Thyroid gland (tissue), 4 donors: ENCODE measurements around the gene FOLR1. TPM values are rescaled to one million over a fixed set of nuclear protein-coding genes. Genes with fewer than 3 reads are reported as not detected.

Source experiments
- DNase-seq, 2 donors: peaks; one replicate each; pipeline ENCODE4 v3.0.0-alpha.2; 2019
- H3K27ac ChIP-seq, 3 donors: fragments of 200-600 bp; sonication (generic); 1 replicate in 2 of 3; 2 replicates in 1 of 3; pipeline ENCODE4 v1.5.1; 2016 to 2019; ENCODE audit warnings: mild to moderate bottlenecking in 1 of 3, moderate library complexity in 1 of 3
- H3K27me3 ChIP-seq: fragments of 200-600 bp; sonication (generic); one replicate; pipeline ENCODE4 v1.5.1; 2019
- H3K36me3 ChIP-seq, 2 donors: fragments of 200-600 bp; sonication (generic); one replicate each; pipeline ENCODE4 v1.5.1; 2016 to 2019
- H3K4me1 ChIP-seq, 2 donors: fragments of 200-600 bp; sonication (generic); one replicate each; pipeline ENCODE4 v1.5.1; 2017 to 2019
- H3K4me3 ChIP-seq, 3 donors: fragments of 200-600 bp; sonication (generic); replicated peaks in 1 of 3; 1 replicate in 2 of 3; 2 replicates in 1 of 3; pipeline ENCODE4 v1.5.1; 2016; ENCODE audit warnings: mild to moderate bottlenecking in 1 of 3
- H3K9me3 ChIP-seq: fragments of 200-600 bp; sonication (generic); one replicate; pipeline ENCODE4 v1.5.1; 2017
- CTCF ChIP-seq, 6 experiments: fragments of 200-600 bp in 3 of 6; fragments of 450-650 bp in 3 of 6; sonication (generic) in 3 of 6; IDR thresholded peaks; one replicate each; pipeline ENCODE4 v1.5.1; 2016 to 2019; ENCODE audit warnings: antibody characterized with exemption in 6 of 6, mild to moderate bottlenecking in 2 of 6, inconsistent platforms in 1 of 6, moderate library complexity in 1 of 6
- POLR2A ChIP-seq, 2 donors: fragments of 450-650 bp; IDR thresholded peaks; one replicate each; pipeline ENCODE4 v1.6.1; 2017; ENCODE audit warnings: antibody characterized with exemption in 2 of 2, mild to moderate bottlenecking in 2 of 2, moderate library complexity in 1 of 2
- WGBS, 2 donors: methylation state at CpG; one replicate each; pipeline ENCODE4 v1.1.5; 2017; 5-methylcytosine and 5-hydroxymethylcytosine counted together
- intact Hi-C: fragments of 100-400 bp; cut with DNase I; formaldehyde crosslinking; loops from one replicate; pipeline ENCODE4 v1.15.1; 2023
- total RNA-seq, 4 donors: library from RNA; depleted of rRNA; stranded (reverse); fragments of >200 nt; gene quantifications; one replicate each; pipeline ENCODE4 v1.2.3, GENCODE V29; 2016

Gene FOLR1
- total RNA-seq, 4 donors from 2014 or later: 5.5 to 64.9 (median 36.3) TPM

- TF ChIP-seq POLR2A (IDR thresholded peaks at IDR 0.05) (no peak), CTCF (IDR thresholded peaks at IDR 0.05) (no peak)
- Histone ChIP-seq H3K27me3 (no peaks in the 10 kb centered on the region), H3K27ac (no peak overlapping the region), H3K36me3 (peaks cover 38 to 47% of the 10 kb centered on the region in 2 donors), H3K4me3 (no peak overlapping the region), H3K4me1 (peaks cover 24 to 30% of the 10 kb centered on the region in 2 donors), H3K9me3 (no peaks in the 10 kb centered on the region)
- 85 to 96% methylated on average over 7 to 8 of the region's 22 CpGs for WGBS, 2 donors
- intact Hi-C loops: loop anchor here (10.0 kb wide), 1 partner anchor 187 kb away; no protein-coding TSS in a partner anchor
- DNase-seq: no peak
Measured at GRCh38 chr11:72237112-72237931, 45.4 kb downstream of the FOLR1 start.

- Histone ChIP-seq H3K36me3 (peaks cover 31 to 40% of the 10 kb centered on the region in 2 donors), H3K27me3 (no peaks in the 10 kb centered on the region), H3K4me1 (peaks cover 24 to 30% of the 10 kb centered on the region in 2 donors), H3K27ac (no peak overlapping the region), H3K9me3 (no peaks in the 10 kb centered on the region), H3K4me3 (no peak overlapping the region)
- intact Hi-C loops: loop anchor here (10.0 kb wide), 1 partner anchor 187 kb away; no protein-coding TSS in a partner anchor
- peak; percentile 74 to 75 for DNase-seq
- 30 to 52% methylated on average over 9 to 10 of the region's 16 CpGs for WGBS, 2 donors
- TF ChIP-seq CTCF (IDR thresholded peaks at IDR 0.05): peak in 5 of 6 experiments; percentile 23 to 74 (median 63)
- no peak for TF ChIP-seq POLR2A (IDR thresholded peaks at IDR 0.05)
Measured at GRCh38 chr11:72238040-72238450, 46.1 kb downstream of the FOLR1 start.

- intact Hi-C loops: loop anchor here (10.0 kb wide), 1 partner anchor 186 kb away; no protein-coding TSS in a partner anchor
- WGBS, 2 donors: 70 to 77% methylated on average over 25 to 28 of the region's 28 CpGs
Measured at GRCh38 chr11:72238492-72239312, 46.8 kb downstream of the FOLR1 start.

GRCh38 chr11:72239313-72239848 lies 47.4 kb downstream of the FOLR1 start:
- peaks cover 17 to 31% of the 10 kb centered on the region in 2 donors for H3K36me3 ChIP-seq
- intact Hi-C loops: loop anchor here (10.0 kb wide), 1 partner anchor 185 kb away; no protein-coding TSS in a partner anchor
- DNase-seq: no peak
- TF ChIP-seq POLR2A (IDR thresholded peaks at IDR 0.05) (no peak), CTCF (IDR thresholded peaks at IDR 0.05) (no peak)
- H3K4me1 ChIP-seq: peaks cover 32 to 39% of the 10 kb centered on the region in 2 donors
- H3K27ac ChIP-seq: peak overlapping the region in 1 of 3 donors; percentile 2
- H3K9me3 ChIP-seq: no peaks in the 10 kb centered on the region
- peaks cover 10% of the 10 kb centered on the region for H3K27me3 ChIP-seq
- H3K4me3 ChIP-seq: peak overlapping the region in 1 of 3 donors; percentile 33
- WGBS, 2 donors: 18 to 25% methylated on average over 18 to 20 of the region's 25 CpGs

More at GRCh38 chr11:72238492-72239312, 46.8 kb downstream of the FOLR1 start:
- peaks cover 25 to 32% of the 10 kb centered on the region in 2 donors for H3K4me1 ChIP-seq
- peaks cover 24 to 38% of the 10 kb centered on the region in 2 donors for H3K36me3 ChIP-seq
- no peak for TF ChIP-seq POLR2A (IDR thresholded peaks at IDR 0.05)
- no peak for TF ChIP-seq CTCF (IDR thresholded peaks at IDR 0.05)
- peaks cover 3% of the 10 kb centered on the region for H3K27me3 ChIP-seq
- H3K4me3 ChIP-seq: no peak overlapping the region
- no peak for DNase-seq
- no peak overlapping the region for H3K27ac ChIP-seq
- no peaks in the 10 kb centered on the region for H3K9me3 ChIP-seq
